HEK293T (cell line): ENCODE results near the gene DNAH17.

ENCODE experiments used
- ARNT ChIP-seq: fragments of 450-650 bp; IDR thresholded peaks from 2 replicates; pipeline ENCODE4 v1.6.1; 2017; ENCODE audit warnings: mild to moderate bottlenecking
- BHLHE40 ChIP-seq: fragments of 450-650 bp; IDR thresholded peaks from 2 replicates; pipeline ENCODE4 v1.6.1; 2016; ENCODE audit warnings: mild to moderate bottlenecking, moderate library complexity, borderline replicate concordance
- CTBP1 ChIP-seq: fragments of 450-650 bp; IDR thresholded peaks from 2 replicates; pipeline ENCODE4 v1.6.1; 2016; ENCODE audit warnings: borderline replicate concordance
- ELF4 ChIP-seq: fragments of 450-650 bp; IDR thresholded peaks from 2 replicates; pipeline ENCODE4 v1.6.1; 2017; ENCODE audit warnings: antibody characterized with exemption
- FOXA1 ChIP-seq: fragments of 450-650 bp; IDR thresholded peaks from 2 replicates; pipeline ENCODE4 v1.6.1; 2016; ENCODE audit warnings: mild to moderate bottlenecking
- FOXM1 ChIP-seq: fragments of 450-650 bp; IDR thresholded peaks from 2 replicates; pipeline ENCODE4 v1.6.1; 2017; ENCODE audit warnings: mild to moderate bottlenecking, borderline replicate concordance
- HDGF ChIP-seq: fragments of 450-650 bp; IDR thresholded peaks from 2 replicates; pipeline ENCODE4 v1.6.1; 2017; ENCODE audit warnings: antibody characterized with exemption, borderline replicate concordance
- L3MBTL2 ChIP-seq: fragments of 450-650 bp; conservative IDR thresholded peaks from 2 replicates; pipeline ENCODE4 v1.6.1; 2016; ENCODE audit warnings: mild to moderate bottlenecking
- LEF1 ChIP-seq: fragments of 450-650 bp; IDR thresholded peaks from 2 replicates; pipeline ENCODE4 v1.6.1; 2017; ENCODE audit warnings: mild to moderate bottlenecking, borderline replicate concordance
- NFRKB ChIP-seq: fragments of 450-650 bp; IDR thresholded peaks from 2 replicates; pipeline ENCODE4 v1.6.1; 2016; ENCODE audit warnings: mild to moderate bottlenecking, moderate library complexity
- PKNOX1 ChIP-seq: fragments of 450-650 bp; IDR thresholded peaks from 2 replicates; pipeline ENCODE4 v1.6.1; 2016
- SP1 ChIP-seq: fragments of 450-650 bp; IDR thresholded peaks from 2 replicates; pipeline ENCODE4 v1.6.1; 2017
- SUZ12 ChIP-seq: fragments of 450-650 bp; IDR thresholded peaks from 2 replicates; pipeline ENCODE4 v1.6.1; 2016; ENCODE audit warnings: mild to moderate bottlenecking
- TARDBP ChIP-seq: fragments of 450-650 bp; IDR thresholded peaks from 2 replicates; pipeline ENCODE4 v1.6.1; 2016

GRCh38 chr17:78391051-78391431 is 186.2 kb downstream of the DNAH17 start:
- TF ChIP-seq ELF4 (no peak), HDGF (no peak), SP1 (no peak), ARNT (no peak), CTBP1 (no peak), BHLHE40 (no peak), SUZ12 (no peak), PKNOX1 (no peak), L3MBTL2 (no peak), NFRKB (no peak), LEF1 (no peak), FOXM1 (no peak), FOXA1 (no peak), TARDBP (no peak)
